HCT116 (cell line): ENCODE measurements around the gene SDR42E2. TPM values are rescaled to one million over a fixed set of nuclear protein-coding genes. Genes with fewer than 3 reads are reported as not detected.

Source experiments
- ATAC-seq: fragments of 200-7000 bp; cut with Tn5 transposase; 2 replicates; pipeline ENCODE4 v1.9.1; 2020; ENCODE audit warnings: mild to moderate bottlenecking, moderate library complexity
- BruUV-seq: library from RNA; stranded (reverse); fragments of 400-500 nt; replicated peaks from 2 replicates; lab custom pipeline; 2021; lab: Mats Ljungman, UMichigan
- CTCF ChIA-PET: fragments of 300-600 bp; sonication (Branson Sonifier 250); formaldehyde crosslinking; loops from one replicate; lab custom pipeline; 2021; ENCODE audit warnings: antibody characterized with exemption; lab: Charles Lee
- POLR2A ChIA-PET: fragments of 300-600, 350-600 bp; sonication (Branson Sonifier 250); formaldehyde crosslinking; loops from one replicate; lab custom pipeline; 2021; ENCODE audit warnings: antibody characterized with exemption; lab: Charles Lee
- RAD21 ChIA-PET, 2 experiments: fragments of 300-600 bp; sonication (Branson Sonifier 250); formaldehyde crosslinking; loops; one replicate each; lab custom pipeline; 2023; ENCODE audit warnings: low total read pairs in 2 of 2; ENCODE audit not compliant: uncharacterized antibody in 2 of 2, unreplicated experiment in 2 of 2, low non-redundant PET in 1 of 2; lab: Charles Lee
- DNase-seq: peaks from one replicate; pipeline ENCODE4 v3.0.0-alpha.2; 2010; ENCODE audit warnings: low read depth, low spot score
- H2AFZ ChIP-seq: fragments of 200-600 bp; shearing (Covaris generic), sonication (generic); 2 replicates; pipeline ENCODE4 v1.6.1; 2017; ENCODE audit warnings: low read depth, mixed run types, mixed read lengths, antibody characterized with exemption, low read length; ENCODE audit not compliant: poor library complexity, severe bottlenecking
- H3K27ac ChIP-seq: 2 replicates; pipeline ENCODE4 v1.5.1; 2012; ENCODE audit warnings: low read depth, low read length
- H3K27me3 ChIP-seq: fragments of 200-600 bp; sonication (generic); 2 replicates; pipeline ENCODE4 v1.6.1; 2016; ENCODE audit warnings: mixed run types, low read length, mixed read lengths; ENCODE audit not compliant: insufficient read depth
- H3K36me3 ChIP-seq, 2 experiments: fragments of 200-500 bp in 1 of 2; fragments of 200-600 bp in 1 of 2; sonication (Bioruptor generic) in 1 of 2; sonication (generic) in 1 of 2; 2 replicates each; pipeline versions ENCODE4 v1.5.1 to v1.6.1; 2014 to 2016; ENCODE audit warnings: low read length in 2 of 2, inconsistent platforms in 1 of 2, mixed read lengths in 1 of 2, mixed run types in 1 of 2; ENCODE audit not compliant: insufficient read depth in 2 of 2, control insufficient read depth in 1 of 2
- H3K4me1 ChIP-seq, 2 experiments: fragments of 200-600 bp in 1 of 2; sonication (generic) in 1 of 2; 2 replicates each; pipeline versions ENCODE4 v1.5.1 to v1.6.1; 2012 to 2017; ENCODE audit warnings: low read length in 2 of 2, inconsistent platforms in 1 of 2, mild to moderate bottlenecking in 1 of 2, mixed read lengths in 1 of 2, mixed run types in 1 of 2, moderate library complexity in 1 of 2; ENCODE audit not compliant: insufficient read depth in 2 of 2, control insufficient read depth in 1 of 2
- H3K4me2 ChIP-seq: fragments of 200-600 bp; sonication (generic); 2 replicates; pipeline ENCODE4 v1.6.1; 2017; ENCODE audit warnings: mixed run types, low read length, mixed read lengths
- H3K4me3 ChIP-seq, 2 experiments: fragments of 200-600 bp in 1 of 2; sonication (generic) in 1 of 2; replicated peaks in 1 of 2; 2 replicates each; pipeline ENCODE4 v1.5.1; 2011 to 2016; ENCODE audit warnings: low read length in 2 of 2, control low read depth in 1 of 2, low read depth in 1 of 2, mild to moderate bottlenecking in 1 of 2, mixed read lengths in 1 of 2, mixed run types in 1 of 2
- H3K79me2 ChIP-seq: fragments of 200-600 bp; sonication (generic); 2 replicates; pipeline ENCODE4 v1.6.1; 2017; ENCODE audit warnings: mild to moderate bottlenecking, mixed run types, low read length, moderate library complexity, mixed read lengths; ENCODE audit not compliant: insufficient read depth
- H3K9ac ChIP-seq: fragments of 200-600 bp; sonication (generic); 2 replicates; pipeline ENCODE4 v1.6.1; 2016; ENCODE audit warnings: low read length, mixed read lengths
- H3K9me2 ChIP-seq: fragments of 200-600 bp; sonication (generic), shearing (Covaris generic); 2 replicates; pipeline ENCODE4 v1.6.1; 2017; ENCODE audit warnings: mixed run types, mild to moderate bottlenecking, moderate library complexity; ENCODE audit not compliant: insufficient read depth
- H3K9me3 ChIP-seq, 2 experiments: fragments of 200-500 bp in 1 of 2; fragments of 200-600 bp in 1 of 2; sonication (Bioruptor generic) in 1 of 2; sonication (generic) in 1 of 2; 2 replicates each; pipeline ENCODE4 v1.6.1; 2014 to 2017; ENCODE audit warnings: low read length in 2 of 2, mixed read lengths in 2 of 2, inconsistent platforms in 1 of 2, low read depth in 1 of 2, mild to moderate bottlenecking in 1 of 2, mixed run types in 1 of 2, moderate library complexity in 1 of 2; ENCODE audit not compliant: control insufficient read depth in 1 of 2, insufficient read depth in 1 of 2
- H4K20me1 ChIP-seq: fragments of 200-600 bp; sonication (generic), shearing (Covaris generic); 2 replicates; pipeline ENCODE4 v1.6.1; 2017; ENCODE audit warnings: mixed run types, mild to moderate bottlenecking, moderate library complexity; ENCODE audit not compliant: insufficient read depth
- ATF3 ChIP-seq: IDR thresholded peaks from 2 replicates; pipeline ENCODE4 v1.6.1; 2012
- EGR1 ChIP-seq: IDR thresholded peaks from 2 replicates; pipeline ENCODE4 v1.6.1; 2012; ENCODE audit warnings: low read depth
- ELF1 ChIP-seq: IDR thresholded peaks from 2 replicates; pipeline ENCODE4 v1.6.1; 2012; ENCODE audit warnings: low read depth, borderline replicate concordance
- EZH2phosphoT487 ChIP-seq: fragments of 200-600 bp; IDR thresholded peaks from 2 replicates; pipeline ENCODE4 v1.6.1; 2018; ENCODE audit warnings: antibody characterized with exemption, borderline replicate concordance
- FOSL1 ChIP-seq: IDR thresholded peaks from 2 replicates; pipeline ENCODE4 v1.6.1; 2012; ENCODE audit warnings: low read depth
- JUND ChIP-seq: IDR thresholded peaks from 2 replicates; pipeline ENCODE4 v1.6.1; 2012
- MAX ChIP-seq: IDR thresholded peaks from 2 replicates; pipeline ENCODE4 v1.6.1; 2012
- REST ChIP-seq: IDR thresholded peaks from 2 replicates; pipeline ENCODE4 v1.6.1; 2012; ENCODE audit warnings: low read depth
- YY1 ChIP-seq: IDR thresholded peaks from 2 replicates; pipeline ENCODE4 v1.6.1; 2011; ENCODE audit warnings: low read length, low read depth, moderate library complexity, mild to moderate bottlenecking; ENCODE audit not compliant: insufficient replicate concordance; ENCODE audit errors: extremely low read depth
- ZFX ChIP-seq: fragments of 450-650 bp; IDR thresholded peaks from 2 replicates; pipeline ENCODE4 v1.6.1; 2017
- intact Hi-C: fragments of 100-400 bp; cut with micrococcal nuclease; formaldehyde crosslinking; loops from 2 replicates; pipeline ENCODE4 v1.10.0; 2022
- total RNA-seq: library from RNA; stranded (reverse); gene quantifications from one replicate; pipeline ENCODE4 v1.2.1, GENCODE V29; 2021; ENCODE audit not compliant: unreplicated experiment
- TF ChIP-seq, protein P1 (sequence below), 3 experiments: fragments of 200-600 bp in 1 of 3; sonication (generic) in 1 of 3; IDR thresholded peaks in 2 of 3; conservative IDR thresholded peaks in 1 of 3; 2 replicates each; pipeline ENCODE4 v1.5.1; 2012 to 2017; ENCODE audit warnings: low read depth in 2 of 3, low read length in 2 of 3, antibody characterized with exemption in 1 of 3, borderline replicate concordance in 1 of 3, control low read depth in 1 of 3, mild to moderate bottlenecking in 1 of 3, mixed read lengths in 1 of 3, mixed run types in 1 of 3, moderate library complexity in 1 of 3; ENCODE audit not compliant: insufficient read depth in 1 of 3

Gene SDR42E2
- total RNA-seq, 1 experiment from 2014 or later = 0.27 TPM

- no peak for TF ChIP-seq REST
Measured at GRCh38 chr16:22206013-22206841, 43.9 kb downstream of the SDR42E2 start, which contains the start of gene EEF2K (continued).

DNA sequence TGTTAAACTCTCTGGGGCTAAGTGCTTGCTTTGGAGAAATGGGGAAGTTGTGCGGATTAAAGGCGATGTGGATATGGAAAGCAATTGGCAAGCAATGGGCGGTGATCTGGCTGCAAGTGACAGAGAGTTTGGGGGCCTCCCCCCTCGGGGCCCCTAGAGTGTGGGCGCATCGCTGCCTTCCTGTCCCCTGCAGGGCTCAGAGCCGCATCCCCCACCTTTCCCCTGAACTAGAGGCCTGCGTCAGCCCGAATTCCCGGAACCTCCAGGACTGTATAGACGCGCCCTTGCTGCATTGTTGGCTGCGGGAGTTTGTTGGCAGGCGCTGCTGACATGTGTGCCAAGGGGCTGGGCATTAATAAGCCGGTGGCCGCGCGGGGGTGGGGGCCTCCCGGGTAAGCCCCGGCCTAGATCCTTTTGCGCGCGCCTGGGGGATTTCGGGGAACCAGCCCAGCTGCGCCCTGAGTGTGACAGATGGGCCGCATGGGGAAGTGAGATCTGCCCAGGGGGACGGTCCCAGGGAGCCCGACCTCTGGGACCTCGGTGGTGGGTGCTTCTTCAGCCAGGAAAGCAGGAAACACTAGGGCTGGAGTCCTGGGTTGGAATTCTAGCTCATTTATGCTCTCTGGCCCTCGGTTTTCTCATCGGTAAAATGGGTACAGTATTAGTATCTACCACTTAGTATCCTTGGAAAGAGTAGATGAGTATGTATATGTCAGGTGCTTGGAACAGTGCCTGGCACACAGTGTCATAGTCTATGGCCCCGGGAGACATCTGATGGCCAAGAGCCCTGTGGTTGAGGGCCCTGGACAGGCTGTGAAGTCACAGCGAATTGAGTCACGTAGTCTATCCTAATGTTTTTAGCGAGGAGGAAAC, 44.8 kb downstream of the SDR42E2 start:
- H3K9me3 ChIP-seq = no peaks in the 10 kb centered on the region; a peak in 1 of 4 replicates
- peaks cover 16 to 25% of the 10 kb centered on the region in 2 experiments for H3K4me1 ChIP-seq
- H3K9me2 ChIP-seq = no peaks in the 10 kb centered on the region
- ChIA-PET RAD21 (no interaction called here), CTCF (interaction anchor here (0.7 kb wide), 1 partner anchor 93 kb away, joined by 3 read pairs; no protein-coding TSS in a partner anchor), POLR2A (no interaction called here)
- ATAC-seq (peak; percentile 13; the same call in 1 of the 2 replicates), DNase-seq (no peak)
- H3K4me3 ChIP-seq = peak overlapping the region; percentile 84 to 94
- BruUV-seq = no TSS peak
- no peaks in the 10 kb centered on the region for H4K20me1 ChIP-seq
- peak overlapping the region; percentile 85 for H3K27ac ChIP-seq
- intact Hi-C loops = loop anchor here (1.0 to 2.0 kb wide), 2 partner anchors 26 to 90 kb away; partner anchors contain the start of gene POLR3E
- no peaks in the 10 kb centered on the region for H3K27me3 ChIP-seq
- peak overlapping the region; percentile 90 for H3K9ac ChIP-seq
- TF ChIP-seq YY1 (no peak), ATF3 (no peak), EGR1 (peak; percentile 58; the same call in 1 of the 2 replicates), MAX (no peak), ZFX (peak; percentile 55), ELF1 (no peak), FOSL1 (no peak), JUND (no peak), EZH2phosphoT487 (no peak)
- TF ChIP-seq, protein P1, sequence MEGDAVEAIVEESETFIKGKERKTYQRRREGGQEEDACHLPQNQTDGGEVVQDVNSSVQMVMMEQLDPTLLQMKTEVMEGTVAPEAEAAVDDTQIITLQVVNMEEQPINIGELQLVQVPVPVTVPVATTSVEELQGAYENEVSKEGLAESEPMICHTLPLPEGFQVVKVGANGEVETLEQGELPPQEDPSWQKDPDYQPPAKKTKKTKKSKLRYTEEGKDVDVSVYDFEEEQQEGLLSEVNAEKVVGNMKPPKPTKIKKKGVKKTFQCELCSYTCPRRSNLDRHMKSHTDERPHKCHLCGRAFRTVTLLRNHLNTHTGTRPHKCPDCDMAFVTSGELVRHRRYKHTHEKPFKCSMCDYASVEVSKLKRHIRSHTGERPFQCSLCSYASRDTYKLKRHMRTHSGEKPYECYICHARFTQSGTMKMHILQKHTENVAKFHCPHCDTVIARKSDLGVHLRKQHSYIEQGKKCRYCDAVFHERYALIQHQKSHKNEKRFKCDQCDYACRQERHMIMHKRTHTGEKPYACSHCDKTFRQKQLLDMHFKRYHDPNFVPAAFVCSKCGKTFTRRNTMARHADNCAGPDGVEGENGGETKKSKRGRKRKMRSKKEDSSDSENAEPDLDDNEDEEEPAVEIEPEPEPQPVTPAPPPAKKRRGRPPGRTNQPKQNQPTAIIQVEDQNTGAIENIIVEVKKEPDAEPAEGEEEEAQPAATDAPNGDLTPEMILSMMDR (IDR thresholded peaks at IDR 0.05 in 2 of 3, conservative IDR thresholded peaks at IDR 0.05 in 1 of 3; ENCODE audit: borderline replicate concordance in 1 of 3, insufficient read depth in 1 of 3, low read depth in 2 of 3, low read length in 2 of 3) = no peak
- peak overlapping the region; percentile 93 for H3K4me2 ChIP-seq
- peaks cover 0 to 7% of the 10 kb centered on the region in 2 experiments; a peak in 1 of 4 replicates for H3K36me3 ChIP-seq
- H2AFZ ChIP-seq = no peak overlapping the region
- peaks cover 57% of the 10 kb centered on the region for H3K79me2 ChIP-seq
